Omental fat pad (tissue), 4 donors: ENCODE measurements around the gene ATP2B1. TPM values are rescaled to one million over a fixed set of nuclear protein-coding genes. Genes with fewer than 3 reads are reported as not detected.

Experiments
- ATAC-seq: fragments of 150-250 bp; one replicate; pipeline ENCODE4 v1.9.1; 2016; ENCODE audit warnings: mild to moderate bottlenecking, moderate library complexity; ENCODE audit not compliant: low FRiP score
- DNase-seq: peaks from one replicate; pipeline ENCODE4 v3.0.0-alpha.2; 2019; ENCODE audit warnings: low spot score
- total RNA-seq, 4 donors: library from RNA; depleted of rRNA; stranded (reverse); fragments of >200 nt; gene quantifications; one replicate each; pipeline ENCODE4 v1.1.0, GENCODE V29; 2016
- TF ChIP-seq, protein P1 (sequence below), 3 donors: fragments of 450-650 bp; IDR thresholded peaks; one replicate each; pipeline ENCODE4 v1.5.1; 2016 to 2017; ENCODE audit warnings: antibody characterized with exemption in 3 of 3, mild to moderate bottlenecking in 3 of 3, moderate library complexity in 2 of 3

Gene ATP2B1
- total RNA-seq, 4 donors from 2014 or later, result 29.5 to 116 (median 68.4) TPM

DNA sequence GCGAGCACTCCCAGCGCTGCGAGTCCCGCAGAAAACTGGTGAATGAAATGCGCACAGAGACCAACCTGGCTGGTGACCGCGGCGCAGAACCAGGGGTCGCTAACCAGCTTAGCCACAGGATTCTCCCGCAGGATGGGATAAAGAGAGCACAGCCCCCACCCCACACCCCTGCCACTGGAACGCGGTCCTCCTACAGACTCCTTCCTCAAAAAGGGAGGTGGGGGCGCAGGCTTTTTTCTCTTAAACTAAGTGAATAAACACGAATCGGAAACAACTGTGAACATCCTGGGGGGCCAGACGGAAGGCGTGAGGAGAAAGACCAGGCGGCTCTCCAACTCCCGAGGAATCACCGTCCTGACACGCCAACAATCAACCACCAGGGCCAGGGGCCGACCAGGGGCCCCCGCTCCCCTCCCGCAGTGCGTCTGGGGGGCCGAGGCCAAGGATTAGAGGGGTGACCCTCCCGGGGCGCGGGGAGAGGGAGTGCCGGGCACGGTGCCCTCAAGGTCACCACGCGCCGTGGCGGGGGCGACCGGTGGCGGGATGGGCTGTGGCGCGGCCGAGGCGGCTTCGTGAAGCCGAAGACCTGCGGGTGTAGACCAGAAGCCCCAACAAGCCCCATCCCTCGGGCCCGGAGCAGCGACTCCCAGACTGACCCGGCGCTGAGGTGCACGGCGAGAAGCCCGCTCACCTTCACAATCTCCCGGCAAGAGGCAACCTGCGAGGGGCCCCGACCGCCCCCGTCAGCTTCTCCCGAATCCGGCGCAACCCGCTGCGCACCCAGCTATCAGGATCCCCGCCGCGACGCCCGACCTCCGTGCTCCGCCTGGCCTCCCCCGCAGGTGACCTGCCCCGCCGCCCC is 704 bp downstream of the ATP2B1 start:
- TF ChIP-seq, protein P1, sequence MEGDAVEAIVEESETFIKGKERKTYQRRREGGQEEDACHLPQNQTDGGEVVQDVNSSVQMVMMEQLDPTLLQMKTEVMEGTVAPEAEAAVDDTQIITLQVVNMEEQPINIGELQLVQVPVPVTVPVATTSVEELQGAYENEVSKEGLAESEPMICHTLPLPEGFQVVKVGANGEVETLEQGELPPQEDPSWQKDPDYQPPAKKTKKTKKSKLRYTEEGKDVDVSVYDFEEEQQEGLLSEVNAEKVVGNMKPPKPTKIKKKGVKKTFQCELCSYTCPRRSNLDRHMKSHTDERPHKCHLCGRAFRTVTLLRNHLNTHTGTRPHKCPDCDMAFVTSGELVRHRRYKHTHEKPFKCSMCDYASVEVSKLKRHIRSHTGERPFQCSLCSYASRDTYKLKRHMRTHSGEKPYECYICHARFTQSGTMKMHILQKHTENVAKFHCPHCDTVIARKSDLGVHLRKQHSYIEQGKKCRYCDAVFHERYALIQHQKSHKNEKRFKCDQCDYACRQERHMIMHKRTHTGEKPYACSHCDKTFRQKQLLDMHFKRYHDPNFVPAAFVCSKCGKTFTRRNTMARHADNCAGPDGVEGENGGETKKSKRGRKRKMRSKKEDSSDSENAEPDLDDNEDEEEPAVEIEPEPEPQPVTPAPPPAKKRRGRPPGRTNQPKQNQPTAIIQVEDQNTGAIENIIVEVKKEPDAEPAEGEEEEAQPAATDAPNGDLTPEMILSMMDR (IDR thresholded peaks at IDR 0.05), result no peak
- no peak for ATAC-seq
- no peak for DNase-seq

DNA sequence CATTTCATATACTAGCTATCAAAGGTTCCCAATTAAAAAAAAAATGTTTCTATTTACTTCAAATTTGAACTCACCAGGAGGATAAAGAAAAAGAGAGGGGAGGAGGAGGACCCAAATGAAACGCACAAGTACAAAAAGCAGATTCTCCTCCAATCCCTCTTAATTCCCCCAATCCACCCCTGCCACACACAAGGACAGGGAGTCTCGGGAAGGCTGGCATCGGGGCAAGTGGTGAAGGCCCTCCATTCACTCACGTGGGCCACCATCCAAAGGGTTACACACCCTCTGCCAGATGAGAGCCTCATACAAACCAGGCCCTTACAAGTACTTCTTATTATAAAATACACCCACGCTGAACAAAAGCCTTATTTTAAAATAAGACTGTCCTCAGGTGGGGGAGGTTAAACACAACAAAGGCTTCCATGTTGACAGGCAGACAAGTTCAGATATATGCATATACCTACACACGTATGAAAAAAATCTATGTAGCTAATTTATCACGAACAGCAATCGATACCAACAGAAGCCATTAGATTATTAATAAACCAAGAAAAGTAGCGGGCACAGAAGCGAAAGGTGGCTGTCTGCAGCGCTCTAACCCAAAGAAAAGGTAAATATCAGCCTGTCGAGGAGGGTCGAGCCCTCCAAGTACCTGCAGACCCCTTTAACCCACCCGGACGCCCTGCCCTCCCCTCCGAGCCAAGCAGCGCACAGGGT is 1.5 kb downstream of the ATP2B1 start:
- ATAC-seq (no peak), DNase-seq (no peak)
- TF ChIP-seq, protein P1 (IDR thresholded peaks at IDR 0.05), result no peak

DNA sequence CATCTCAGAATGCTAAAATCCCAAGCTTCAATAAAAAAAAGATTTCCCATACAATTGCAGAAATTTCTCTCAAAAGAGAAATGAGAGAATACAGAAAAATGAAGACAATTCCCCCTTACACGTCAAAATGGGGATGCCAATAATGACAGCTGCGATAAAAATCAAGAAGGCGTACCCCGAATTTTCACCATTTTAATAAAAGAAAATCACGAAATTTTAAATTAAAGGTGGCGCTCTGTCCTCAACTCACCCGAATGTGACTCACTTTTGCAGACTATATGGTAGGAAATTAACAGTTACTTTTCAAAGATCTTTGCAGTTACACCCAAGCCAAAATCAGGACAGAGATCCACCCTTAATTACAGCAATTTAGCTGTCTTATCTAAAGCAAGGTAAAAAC is 2.1 kb downstream of the ATP2B1 start:
- DNase-seq (no peak), ATAC-seq (no peak)
- TF ChIP-seq, protein P1 (IDR thresholded peaks at IDR 0.05), result no peak

DNA sequence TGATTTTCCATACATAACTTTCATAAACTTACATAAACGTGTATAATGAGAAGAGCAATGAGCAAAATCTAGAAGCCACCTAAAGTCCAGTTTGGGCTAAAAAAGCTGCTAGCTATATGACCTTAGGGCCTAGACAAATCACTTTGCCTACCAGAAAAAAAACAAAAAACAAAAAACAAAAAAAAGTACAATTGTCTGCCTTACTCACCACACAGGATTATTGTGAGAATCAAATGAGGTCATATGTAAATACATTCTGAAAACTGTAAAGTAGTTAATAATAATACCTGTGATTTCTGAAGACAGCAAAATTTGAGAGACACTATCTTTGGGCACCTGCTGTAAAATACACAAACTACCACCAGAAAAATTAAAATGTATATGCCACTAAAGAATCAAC is 4.2 kb downstream of the ATP2B1 start:
- DNase-seq (no peak), ATAC-seq (no peak)
- TF ChIP-seq, protein P1 (IDR thresholded peaks at IDR 0.05), result no peak

DNA sequence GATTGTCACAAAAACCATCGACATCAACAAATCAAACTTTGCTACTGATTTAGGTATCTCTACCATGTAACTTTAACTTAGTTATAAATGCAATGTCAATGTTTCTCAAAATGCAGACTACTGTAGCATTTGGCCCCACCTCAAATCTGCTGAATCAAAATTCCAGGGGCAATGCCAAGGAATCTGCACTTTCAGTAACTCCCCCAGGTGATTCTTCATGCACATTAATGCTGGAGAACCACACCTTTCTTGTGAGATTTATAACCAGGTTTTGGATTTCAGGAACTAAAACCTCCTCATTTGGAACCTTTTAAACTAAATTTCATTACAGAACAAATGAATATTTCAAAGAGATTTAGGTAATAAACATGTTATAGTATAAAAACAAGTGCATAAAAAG is 4.9 kb downstream of the ATP2B1 start:
- DNase-seq (no peak), ATAC-seq (no peak)
- TF ChIP-seq, protein P1 (IDR thresholded peaks at IDR 0.05), result no peak

DNA sequence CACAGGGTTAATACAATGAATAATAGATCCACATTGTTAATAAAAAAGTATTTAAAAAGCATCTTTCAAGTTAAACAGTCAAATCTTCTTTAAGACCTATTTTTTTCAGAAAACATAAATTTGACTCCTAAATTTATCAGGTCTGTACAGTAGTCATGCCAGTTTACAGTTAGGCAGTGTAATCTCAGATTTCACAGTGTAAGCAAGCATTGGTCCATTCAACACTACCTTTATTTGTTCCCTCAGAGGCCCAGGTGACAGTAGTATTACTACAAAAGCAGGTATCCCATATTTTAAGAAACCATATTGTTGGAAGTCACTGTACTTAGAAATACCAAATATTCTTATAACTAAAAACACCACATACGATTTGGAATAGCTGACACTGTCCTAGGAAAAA is 6.1 kb downstream of the ATP2B1 start:
- ATAC-seq, result no peak
- TF ChIP-seq, protein P1 (IDR thresholded peaks at IDR 0.05), result no peak

More for the DNA sequence above, 6.1 kb downstream of the ATP2B1 start:
- DNase-seq, result no peak
